GM12801 (cell line): Measurements from ENCODE around the gene ZHX3.

Experiments
- CTCF ChIP-seq: IDR thresholded peaks from one replicate; pipeline ENCODE4 v1.5.1; 2011; ENCODE audit warnings: control low read depth; ENCODE audit not compliant: insufficient read length; ENCODE audit errors: extremely low read depth

The ZHX3 gene

DNA sequence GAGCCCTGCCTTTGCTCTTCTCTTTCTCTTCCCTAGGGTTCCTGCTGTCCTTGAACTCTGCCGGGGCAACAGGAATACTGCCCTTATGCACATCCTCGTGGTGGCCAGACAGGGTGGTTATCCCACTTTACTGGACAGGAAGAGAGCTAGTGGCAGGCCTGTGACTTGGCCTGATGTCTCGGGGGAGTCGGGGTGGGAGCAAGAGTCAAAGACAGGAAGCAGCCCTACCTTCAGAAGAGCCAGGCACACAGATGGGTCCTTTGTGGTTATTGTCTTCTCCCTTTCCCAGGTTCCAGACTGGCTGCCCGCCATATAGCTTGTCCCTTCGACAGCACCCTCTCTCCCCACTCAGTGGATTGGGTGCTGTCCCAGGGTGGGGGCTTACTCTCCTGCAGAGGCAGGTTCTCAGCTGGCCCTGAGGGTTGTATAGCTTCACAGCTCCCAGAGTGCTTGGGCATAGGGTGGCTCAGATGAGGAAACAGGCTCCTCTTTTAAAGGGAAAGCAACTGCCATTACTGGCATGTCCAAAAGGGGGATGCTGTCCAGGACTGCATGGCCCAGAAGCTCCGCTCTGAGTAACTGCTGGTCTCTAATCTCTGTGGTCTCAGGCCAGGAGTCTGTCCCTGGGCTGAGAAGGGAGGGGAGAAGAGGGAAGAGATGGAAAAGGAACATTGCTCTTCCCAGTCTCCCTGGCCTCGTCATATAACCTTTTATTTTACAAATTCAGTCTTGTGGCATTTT is 162.9 kb downstream of the ZHX3 start:
- no peak for TF ChIP-seq CTCF

- no peak for TF ChIP-seq CTCF
Measured at GRCh38 chr20:41152108-41152757, 165.3 kb downstream of the ZHX3 start.

DNA sequence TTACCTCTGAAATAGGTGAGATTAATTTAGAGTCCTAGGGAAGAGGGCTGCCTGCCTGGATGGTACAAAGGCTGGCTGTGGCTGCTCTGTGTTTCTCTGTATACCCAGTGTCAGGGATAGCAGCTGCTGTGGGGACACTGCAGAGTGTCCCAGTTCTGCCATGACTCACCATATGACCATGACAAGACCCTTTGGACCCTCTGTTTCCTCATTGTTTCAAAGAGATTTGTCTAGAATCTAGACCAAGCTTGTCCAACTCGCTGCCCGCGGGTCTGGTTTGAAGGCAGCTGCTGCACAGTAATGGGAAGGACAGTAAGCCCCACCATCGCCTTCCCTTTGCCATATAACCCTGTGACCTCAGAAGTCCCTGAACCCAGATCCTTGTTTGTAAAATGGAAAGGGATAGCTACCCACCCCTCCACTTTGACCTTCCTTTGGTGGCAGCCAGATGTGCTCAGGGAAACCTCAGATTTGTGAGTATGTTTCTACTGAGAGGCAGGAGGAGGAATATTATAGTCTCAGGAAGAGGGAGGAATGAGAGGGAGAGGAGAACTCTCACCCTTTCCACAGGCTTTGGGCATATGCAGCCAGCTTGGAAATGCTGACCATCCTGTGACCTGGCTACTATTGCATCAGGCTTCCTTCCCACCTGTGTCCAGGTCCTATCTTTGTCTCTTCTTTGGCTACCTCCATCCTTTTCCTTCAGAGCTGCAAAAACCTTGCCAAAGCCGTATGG is 166.2 kb downstream of the ZHX3 start:
- no peak for TF ChIP-seq CTCF

- no peak for TF ChIP-seq CTCF
Measured at GRCh38 chr20:41150664-41151063, 166.9 kb downstream of the ZHX3 start.

GRCh38 chr20:41148942-41149341 is 168.6 kb downstream of the ZHX3 start:
- no peak for TF ChIP-seq CTCF

GRCh38 chr20:41147767-41148191 is 169.8 kb downstream of the ZHX3 start:
- TF ChIP-seq CTCF = no peak

DNA sequence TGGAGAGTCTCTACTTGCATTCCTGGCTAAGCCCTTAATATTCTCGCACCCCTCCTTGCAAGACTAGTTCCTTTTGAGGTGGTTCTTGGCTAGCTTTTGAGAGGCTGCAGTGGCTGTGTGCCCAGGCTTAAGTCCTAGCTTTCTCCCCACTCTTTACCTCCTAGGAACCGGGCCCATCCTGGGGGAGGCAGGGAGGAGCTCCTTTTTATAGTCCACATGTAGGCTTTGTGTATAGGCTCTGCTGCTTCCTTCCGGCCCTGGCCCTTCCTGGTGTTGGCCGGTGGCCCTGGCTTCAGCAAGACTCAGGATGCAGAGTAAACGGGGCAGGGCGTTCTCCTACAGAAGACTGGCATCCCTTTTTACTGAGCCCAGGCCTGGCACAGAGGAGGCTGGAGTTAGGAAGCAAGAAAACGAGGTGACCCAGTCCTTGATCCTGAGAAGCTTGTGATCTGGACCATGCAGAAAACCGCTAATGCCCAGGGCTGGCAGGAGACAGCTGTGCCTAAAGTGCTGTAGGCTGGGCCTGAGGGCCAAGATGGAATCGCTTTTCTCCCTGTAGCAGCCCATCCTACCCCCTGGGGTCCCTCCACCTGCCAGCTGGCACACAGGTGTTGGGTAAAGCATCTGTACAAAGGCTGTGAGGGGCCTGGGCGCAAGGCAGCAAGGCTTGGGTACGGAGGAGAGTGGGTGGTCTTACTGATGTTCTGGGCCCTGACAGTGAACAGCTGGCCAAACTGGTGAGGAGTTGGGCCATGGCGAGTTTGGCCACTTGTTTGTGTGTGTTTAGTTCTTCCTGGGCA is 171.5 kb downstream of the ZHX3 start:
- TF ChIP-seq CTCF = no peak
